SKM-1 (cell line): ENCODE results near the gene FAM20A.

Experiments used
- DNase-seq: peaks from one replicate; lab custom pipeline; 2025; ENCODE audit not compliant: unreplicated experiment; lab: John Stamatoyannopoulos, UW

The FAM20A gene

GRCh38 chr17:68567581-68567980, 33.6 kb downstream of the FAM20A start:
- DNase-seq: no peak

GRCh38 chr17:68567035-68567434, 34.1 kb downstream of the FAM20A start:
- no peak for DNase-seq

GRCh38 chr17:68566442-68566738, 34.8 kb downstream of the FAM20A start:
- DNase-seq: no peak

- DNase-seq: no peak
Observed at GRCh38 chr17:68565661-68566441, 35.3 kb downstream of the FAM20A start.

- DNase-seq: no peak
Observed at GRCh38 chr17:68564415-68565111, 36.6 kb downstream of the FAM20A start.

- DNase-seq: no peak
Observed at GRCh38 chr17:68562736-68563135, 38.4 kb downstream of the FAM20A start.

GRCh38 chr17:68560966-68561720, 40.0 kb downstream of the FAM20A start:
- no peak for DNase-seq

- DNase-seq: no peak
Observed at GRCh38 chr17:68559316-68559715, 41.9 kb downstream of the FAM20A start.

- DNase-seq: no peak
Observed at GRCh38 chr17:68556551-68556950, 44.6 kb downstream of the FAM20A start.

GRCh38 chr17:68544111-68544915, 56.9 kb downstream of the FAM20A start:
- no peak for DNase-seq

- no peak for DNase-seq
Observed at GRCh38 chr17:68542698-68543463, 58.3 kb downstream of the FAM20A start.

- no peak for DNase-seq
Observed at GRCh38 chr17:68541816-68542215, 59.4 kb downstream of the FAM20A start.

- DNase-seq: no peak
Observed at GRCh38 chr17:68540981-68541380, 60.2 kb downstream of the FAM20A start.

GRCh38 chr17:68539548-68540467, 61.4 kb downstream of the FAM20A start:
- DNase-seq: no peak

GRCh38 chr17:68535922-68536321, 65.2 kb downstream of the FAM20A start:
- no peak for DNase-seq

- DNase-seq: no peak
Observed at GRCh38 chr17:68534695-68535088, 66.5 kb downstream of the FAM20A start.

- no peak for DNase-seq
Observed at GRCh38 chr17:68533887-68534694, 67.1 kb downstream of the FAM20A start.

- no peak for DNase-seq
Observed at GRCh38 chr17:68532826-68533225, 68.3 kb downstream of the FAM20A start.

GRCh38 chr17:68531252-68531651, 69.9 kb downstream of the FAM20A start:
- no peak for DNase-seq
